ENCODE data around the gene NKAPD1. TPM values are rescaled to one million over a fixed set of nuclear protein-coding genes. Genes with fewer than 3 reads are reported as not detected.

Gene NKAPD1
- total RNA-seq, 1 experiment from 2014 or later, result 19.7 TPM

- intact Hi-C loops (cut with micrococcal nuclease; ENCODE audit: unreplicated experiment), result loop anchor here (5.0 kb wide), 1 partner anchor 44 kb away; the partner anchor contains the start of gene IL18
- Histone ChIP-seq H3K36me3 (ENCODE audit: control insufficient read depth, insufficient read depth, low read length) (no peaks in the 10 kb centered on the region), H3K4me3 (ENCODE audit: low read depth in 2 of 2, low read length in 2 of 2) (no peak overlapping the region), H3K9me3 (ENCODE audit: control insufficient read depth, insufficient read depth, low read depth, low read length) (no peaks in the 10 kb centered on the region), H3K4me1 (ENCODE audit: control insufficient read depth, insufficient read depth, low read length) (peaks cover 12% of the 10 kb centered on the region), H3K27me3 (ENCODE audit: control insufficient read depth, insufficient read depth, low read length) (no peaks in the 10 kb centered on the region), H3K27ac (ENCODE audit: low read length) (no peak overlapping the region)
- TF ChIP-seq SIN3A (IDR thresholded peaks at IDR 0.05; ENCODE audit: borderline replicate concordance, insufficient read depth, low read depth, low read length) (no peak), POLR2AphosphoS5 (IDR thresholded peaks at IDR 0.05; ENCODE audit: low read depth, low read length) (no peak), REST (IDR thresholded peaks at IDR 0.05; ENCODE audit: insufficient read depth in 1 of 2, low read depth in 2 of 2, low read length in 1 of 2) (no peak), TCF7L2 (IDR thresholded peaks at IDR 0.05; ENCODE audit: low read depth, low read length) (no peak)
- TF ChIP-seq, protein P1, sequence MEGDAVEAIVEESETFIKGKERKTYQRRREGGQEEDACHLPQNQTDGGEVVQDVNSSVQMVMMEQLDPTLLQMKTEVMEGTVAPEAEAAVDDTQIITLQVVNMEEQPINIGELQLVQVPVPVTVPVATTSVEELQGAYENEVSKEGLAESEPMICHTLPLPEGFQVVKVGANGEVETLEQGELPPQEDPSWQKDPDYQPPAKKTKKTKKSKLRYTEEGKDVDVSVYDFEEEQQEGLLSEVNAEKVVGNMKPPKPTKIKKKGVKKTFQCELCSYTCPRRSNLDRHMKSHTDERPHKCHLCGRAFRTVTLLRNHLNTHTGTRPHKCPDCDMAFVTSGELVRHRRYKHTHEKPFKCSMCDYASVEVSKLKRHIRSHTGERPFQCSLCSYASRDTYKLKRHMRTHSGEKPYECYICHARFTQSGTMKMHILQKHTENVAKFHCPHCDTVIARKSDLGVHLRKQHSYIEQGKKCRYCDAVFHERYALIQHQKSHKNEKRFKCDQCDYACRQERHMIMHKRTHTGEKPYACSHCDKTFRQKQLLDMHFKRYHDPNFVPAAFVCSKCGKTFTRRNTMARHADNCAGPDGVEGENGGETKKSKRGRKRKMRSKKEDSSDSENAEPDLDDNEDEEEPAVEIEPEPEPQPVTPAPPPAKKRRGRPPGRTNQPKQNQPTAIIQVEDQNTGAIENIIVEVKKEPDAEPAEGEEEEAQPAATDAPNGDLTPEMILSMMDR (IDR thresholded peaks at IDR 0.05), result no peak
- ChIA-PET POLR2A (no interaction called here), CTCF (interaction anchor here (0.5 kb wide), 1 partner anchor 162 kb away, joined by 7 read pairs; no protein-coding TSS in a partner anchor)
- ATAC-seq (no peak), DNase-seq (ENCODE audit: low read depth, low spot score) (no peak)
- BruUV-seq (replicated peaks), result no TSS peak
- in situ Hi-C loops (cut with HindIII; ENCODE audit: low pct_unique_long_range_greater_than_20kb, low sequenced_read_pairs), result no loop called here
Observed at GRCh38 chr11:112118176-112118575, 44.1 kb downstream of the NKAPD1 start.

DNA sequence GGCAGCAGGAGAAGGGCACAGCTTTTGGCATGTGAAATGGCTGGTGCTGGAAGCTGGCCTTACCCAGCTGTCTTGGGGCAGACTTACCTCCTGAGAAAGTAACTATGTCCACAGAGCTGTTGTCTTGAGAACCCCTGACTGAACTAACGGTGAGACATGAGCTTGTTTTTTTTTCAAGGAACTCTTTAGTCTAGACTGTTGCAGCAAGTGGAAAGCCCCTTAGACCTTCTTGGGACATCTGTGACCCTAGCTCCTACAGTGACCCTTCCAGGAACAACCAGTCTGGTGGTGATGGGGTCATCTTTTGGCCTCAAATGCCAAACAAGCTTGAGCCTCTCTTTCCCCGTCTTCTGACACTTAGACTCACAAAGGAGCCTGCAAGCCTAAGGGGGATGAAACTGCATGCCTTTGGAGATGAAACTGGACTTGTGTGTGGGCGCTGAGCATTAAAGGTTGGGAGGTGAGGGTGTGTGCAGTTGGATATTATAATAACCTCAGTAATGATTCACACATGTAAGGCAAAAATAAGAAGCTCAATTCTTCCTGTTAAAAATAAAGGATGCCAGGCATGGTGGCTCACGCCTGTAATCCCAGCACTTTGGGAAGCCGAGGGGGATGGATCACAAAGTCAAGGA lies 48.0 kb downstream of the NKAPD1 start:
- Histone ChIP-seq H3K4me3 (ENCODE audit: low read depth in 2 of 2, low read length in 2 of 2) (no peak overlapping the region), H3K9me3 (ENCODE audit: control insufficient read depth, insufficient read depth, low read depth, low read length) (no peaks in the 10 kb centered on the region), H3K36me3 (ENCODE audit: control insufficient read depth, insufficient read depth, low read length) (no peaks in the 10 kb centered on the region), H3K4me1 (ENCODE audit: control insufficient read depth, insufficient read depth, low read length) (peaks cover 12% of the 10 kb centered on the region), H3K27me3 (ENCODE audit: control insufficient read depth, insufficient read depth, low read length) (no peaks in the 10 kb centered on the region), H3K27ac (ENCODE audit: low read length) (no peak overlapping the region)
- in situ Hi-C loops (cut with HindIII; ENCODE audit: low pct_unique_long_range_greater_than_20kb, low sequenced_read_pairs), result no loop called here
- no TSS peak for BruUV-seq (replicated peaks)
- TF ChIP-seq SIN3A (IDR thresholded peaks at IDR 0.05; ENCODE audit: borderline replicate concordance, insufficient read depth, low read depth, low read length) (no peak), REST (IDR thresholded peaks at IDR 0.05; ENCODE audit: insufficient read depth in 1 of 2, low read depth in 2 of 2, low read length in 1 of 2) (no peak), TCF7L2 (IDR thresholded peaks at IDR 0.05; ENCODE audit: low read depth, low read length) (no peak), POLR2AphosphoS5 (IDR thresholded peaks at IDR 0.05; ENCODE audit: low read depth, low read length) (no peak)
- TF ChIP-seq, protein P1 (IDR thresholded peaks at IDR 0.05), result no peak
- no peak for ATAC-seq
- intact Hi-C loops (cut with micrococcal nuclease; ENCODE audit: unreplicated experiment), result no loop called here
- CTCF ChIA-PET, result interaction anchor here (0.9 to 1.5 kb wide), 4 partner anchors 9 to 158 kb away, joined by 3 to 18 read pairs (median 4); partner anchors contain the start of gene BCO2
- POLR2A ChIA-PET, result interaction anchor here (0.5 to 0.6 kb wide), 2 partner anchors 11 to 16 kb away, joined by 6 to 11 read pairs; no protein-coding TSS in a partner anchor
- no peak for DNase-seq (ENCODE audit: low read depth, low spot score)

All from Panc1 (cell line).